Renal pelvis (tissue), 4 donors: ENCODE data around the gene PICK1. TPM values are rescaled to one million over a fixed set of nuclear protein-coding genes. Genes with fewer than 3 reads are reported as not detected.
"Not testable (repeated sequence)": the region's sequence is repeated elsewhere in the genome, so short reads cannot be mapped to it uniquely, and the experiment has no call there.

ENCODE experiments used
- DNase-seq: peaks from one replicate; pipeline ENCODE4 v3.0.0-alpha.2; 2013
- polyA plus RNA-seq, 3 donors: library from polyadenylated mRNA; unstranded; fragments of 120-200 nt; gene quantifications; one replicate each; pipeline ENCODE4 v1.2.1, GENCODE V29; 2013; ENCODE audit not compliant: insufficient read length in 3 of 3

The PICK1 gene
- polyA plus RNA-seq, 3 donors, result 34.8 to 43.7 (median 41.9) TPM

- no peak for DNase-seq
Measured at GRCh38 chr22:38028344-38029130, 28.7 kb upstream of the PICK1 start.

DNA sequence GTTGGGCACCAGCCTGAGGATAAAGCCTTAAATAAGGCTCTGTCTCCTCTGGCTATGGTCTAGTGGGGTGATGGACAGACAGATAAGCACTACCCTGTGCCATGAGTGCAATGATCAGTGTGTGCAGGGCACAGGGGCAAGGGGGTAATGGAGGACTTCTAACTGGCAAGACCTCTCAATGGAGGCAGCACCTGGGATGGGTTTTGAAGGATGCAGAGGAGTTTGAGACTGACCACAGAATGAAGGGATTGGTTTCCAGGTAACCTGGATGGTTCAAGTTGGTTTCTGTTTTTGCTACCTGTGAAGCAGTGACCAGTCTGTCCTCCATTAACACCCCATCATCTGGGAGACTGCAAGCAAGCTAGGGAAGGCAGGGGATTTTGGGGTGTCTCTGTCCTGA, 27.8 kb upstream of the PICK1 start:
- DNase-seq, result no peak

DNA sequence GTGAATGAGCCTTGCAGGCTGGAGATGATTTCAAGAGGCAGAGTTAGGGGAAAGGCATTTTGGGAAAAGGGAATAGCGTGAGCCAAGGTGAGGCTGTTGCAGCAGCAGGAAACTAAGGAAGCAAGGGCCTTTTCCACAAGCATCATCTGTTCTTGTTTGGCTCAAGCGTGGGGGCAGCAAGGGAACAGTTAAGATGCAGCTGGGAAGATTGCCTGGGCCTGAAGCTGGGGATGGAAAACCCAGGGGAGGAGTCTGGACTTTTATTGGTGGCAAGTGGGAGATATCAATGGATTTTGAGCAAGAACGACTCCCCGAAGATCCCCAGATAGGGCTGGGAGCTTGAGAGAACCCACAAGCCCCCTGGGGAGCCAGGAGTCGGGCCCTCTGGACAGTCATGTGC, 27.3 kb upstream of the PICK1 start:
- DNase-seq, result no peak

DNA sequence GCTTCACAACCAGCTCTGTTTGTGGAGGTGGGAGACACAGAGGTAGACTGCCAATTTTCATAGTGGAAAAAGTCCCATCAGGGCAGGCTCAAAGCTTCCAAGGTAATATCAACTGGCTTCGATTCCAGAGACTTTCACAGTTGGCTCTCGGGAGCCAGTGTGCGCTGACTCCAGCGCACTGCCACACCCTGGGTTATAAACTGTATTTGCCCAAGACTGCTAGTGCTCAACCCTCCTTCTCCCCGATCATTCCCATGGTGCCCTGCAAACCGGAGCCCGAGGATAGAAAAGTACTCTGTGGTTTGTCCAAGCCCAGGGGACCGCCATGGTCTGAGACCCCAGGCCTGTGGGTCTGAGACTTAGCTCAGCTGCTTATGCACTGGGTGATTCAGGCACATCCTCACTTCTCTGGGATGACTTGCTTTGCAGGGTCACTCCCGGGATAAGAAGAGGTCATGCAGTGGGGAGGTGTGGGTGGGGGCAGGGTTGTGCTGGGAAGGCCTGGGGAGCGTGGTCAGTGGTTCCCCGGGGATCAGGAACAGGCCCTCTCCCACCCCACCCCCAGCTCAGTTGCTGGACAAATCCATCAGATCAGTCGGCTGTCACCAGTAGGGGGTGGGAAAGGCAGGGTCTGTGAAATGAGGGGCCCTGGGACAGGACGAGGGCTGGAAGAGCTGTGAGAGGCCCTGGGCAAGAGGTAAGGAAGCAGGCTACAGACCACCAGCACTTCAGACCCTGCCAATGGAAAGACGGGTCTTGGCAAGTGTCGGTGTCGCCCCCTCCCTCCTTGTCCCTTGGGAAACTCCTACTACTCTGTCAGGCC, 26.7 kb upstream of the PICK1 start:
- DNase-seq, result no peak

GRCh38 chr22:38031491-38031890, 25.7 kb upstream of the PICK1 start:
- DNase-seq, result no peak

DNA sequence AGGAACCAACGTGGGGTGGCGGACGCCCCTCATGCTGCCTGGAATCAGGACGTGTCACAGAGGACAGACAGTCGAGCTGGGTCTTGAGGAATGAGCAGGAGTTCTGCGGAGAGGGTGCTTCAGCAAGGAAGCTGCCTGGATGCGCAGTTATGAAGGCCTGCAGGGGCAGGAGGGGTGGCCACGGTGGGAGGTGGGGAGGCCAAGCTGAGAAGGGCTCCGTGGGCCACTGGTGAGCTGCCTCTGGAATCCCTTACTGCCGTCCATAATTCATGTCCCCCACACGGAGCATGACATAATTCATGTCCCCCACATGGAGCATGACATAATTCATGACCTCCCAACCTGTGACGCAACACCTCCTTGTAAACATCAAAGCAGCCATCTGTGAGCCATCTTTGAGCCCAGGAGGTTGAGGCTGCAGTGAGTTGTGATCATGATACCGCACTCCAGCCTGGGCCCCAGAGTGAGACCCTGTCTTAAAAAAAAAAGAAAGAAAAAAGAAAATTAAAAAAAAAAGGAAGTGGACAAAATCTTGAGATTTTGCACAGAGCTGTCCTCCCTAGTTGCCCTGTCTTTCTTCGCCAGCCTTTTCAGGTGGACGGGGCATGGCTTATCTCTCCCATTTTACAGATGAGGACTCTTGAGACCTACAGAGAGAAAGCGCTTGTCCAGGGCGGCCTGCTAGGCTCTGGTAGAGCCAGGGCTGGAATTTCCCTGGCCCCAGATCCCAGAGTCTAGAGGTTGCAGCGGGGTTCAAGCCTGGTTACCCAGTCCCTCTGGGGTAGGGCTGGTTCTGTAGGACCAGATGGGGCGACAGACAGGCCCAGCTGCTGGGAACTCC, 24.3 kb upstream of the PICK1 start:
- no peak for DNase-seq

DNA sequence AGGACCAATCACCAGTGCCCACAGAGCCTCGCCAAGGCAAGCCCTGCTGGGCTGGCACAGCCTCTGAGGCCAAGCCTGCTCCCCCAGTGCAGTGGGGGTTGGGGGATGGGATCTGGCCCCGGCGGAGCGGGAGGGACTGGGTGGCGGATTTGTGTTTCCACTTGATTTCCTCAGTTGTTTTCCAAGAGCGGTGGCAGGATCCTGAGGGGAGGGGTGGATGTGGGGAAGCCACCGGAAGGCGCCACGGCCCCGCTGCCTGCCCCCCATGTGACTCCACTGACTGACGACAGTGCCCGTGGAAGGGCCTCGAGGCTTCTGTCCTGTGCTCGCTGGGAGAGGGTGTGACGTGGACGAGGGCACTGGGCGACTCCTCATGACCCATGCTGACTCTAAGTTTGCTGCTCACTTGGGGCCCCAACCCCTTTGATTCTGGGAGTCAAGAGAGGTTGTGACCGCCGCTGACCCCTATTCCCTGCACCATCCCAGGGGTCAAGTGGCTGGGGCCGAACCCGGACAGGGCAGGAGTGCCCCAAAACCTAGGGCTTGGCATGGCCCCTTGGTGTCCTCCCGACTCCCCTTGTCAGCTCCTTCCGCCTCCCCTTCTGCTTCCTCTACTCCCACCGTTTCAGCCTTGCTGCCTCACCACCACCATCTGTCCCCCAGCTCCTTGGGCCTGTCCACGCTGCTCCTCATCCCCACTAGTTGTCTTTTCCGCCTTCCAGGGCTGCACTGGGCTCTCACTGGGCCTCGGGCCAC, 23.5 kb upstream of the PICK1 start:
- no peak for DNase-seq

DNA sequence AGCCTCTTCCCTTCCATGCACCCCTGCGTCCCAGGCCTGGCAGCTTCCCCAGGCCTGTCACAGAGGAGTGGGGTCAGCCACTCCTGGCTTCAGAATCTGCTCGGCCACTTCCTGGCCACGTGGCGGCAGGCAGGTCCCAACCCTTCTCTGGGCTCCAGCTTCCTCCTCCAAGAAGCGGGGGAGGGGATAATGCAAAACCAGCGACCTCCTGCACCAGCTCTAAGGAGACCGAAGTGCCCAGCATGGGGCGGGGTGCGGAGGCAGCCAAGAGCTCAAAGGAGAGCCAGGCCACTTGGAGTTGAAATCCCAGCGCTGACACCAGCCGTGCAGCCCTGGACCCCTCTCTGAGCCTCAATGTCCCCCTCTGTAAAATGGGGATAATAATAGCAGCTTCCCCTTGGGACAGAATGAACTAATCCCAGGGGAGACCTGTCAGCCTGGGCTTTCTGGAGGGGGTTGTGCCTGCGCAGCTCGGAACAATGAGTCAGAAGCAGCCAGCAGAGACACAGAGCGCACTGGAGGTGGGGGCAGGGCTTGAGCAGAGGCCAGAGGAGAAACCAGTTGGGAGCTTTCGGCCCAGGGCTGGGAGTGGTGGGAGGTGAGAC, 22.8 kb upstream of the PICK1 start:
- peak; percentile 55 for DNase-seq

- no peak for DNase-seq
Measured at GRCh38 chr22:38034884-38035529, 22.2 kb upstream of the PICK1 start.

DNA sequence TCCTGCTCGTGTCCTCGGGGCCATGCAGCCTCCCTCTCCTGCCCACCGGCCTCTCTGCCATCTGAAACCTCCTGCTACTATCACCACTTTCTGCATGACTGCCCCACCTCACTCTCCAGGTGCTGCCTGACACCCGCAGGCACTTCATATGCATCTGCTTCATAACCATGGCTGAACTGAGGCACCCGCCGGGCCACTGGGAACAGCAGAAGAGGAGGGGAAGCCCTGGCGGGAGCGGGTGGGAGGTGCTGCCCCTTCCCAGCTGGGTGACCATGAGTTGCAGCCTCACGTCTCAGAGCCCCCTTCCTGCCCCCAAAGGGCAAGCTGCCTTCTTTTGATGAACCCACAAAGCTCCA, 21.7 kb upstream of the PICK1 start:
- DNase-seq, result no peak

GRCh38 chr22:38036392-38037062, 20.7 kb upstream of the PICK1 start:
- no peak for DNase-seq

- not testable (repeated sequence) for DNase-seq
Measured at GRCh38 chr22:38037367-38038150, 19.6 kb upstream of the PICK1 start.

DNA sequence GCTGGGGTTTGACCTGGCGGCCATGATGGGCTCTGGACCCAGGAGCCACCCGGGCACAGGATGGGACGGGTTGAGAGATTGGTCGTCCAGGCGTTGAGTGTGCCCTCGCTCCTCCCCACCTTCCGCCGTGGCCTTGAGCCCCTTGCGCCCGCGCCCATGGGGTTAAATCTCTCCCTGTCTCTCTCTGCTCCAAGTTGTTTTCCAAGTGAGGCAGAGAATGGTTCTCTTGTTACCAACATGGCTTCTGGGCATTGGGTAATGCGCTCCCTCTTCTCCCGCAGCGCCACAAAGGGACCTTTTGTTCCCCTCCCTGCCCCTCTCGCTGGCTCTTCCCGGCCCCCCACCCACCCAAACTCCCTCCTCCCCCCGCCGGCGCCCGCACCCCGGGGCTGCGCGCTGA, 18.8 kb upstream of the PICK1 start:
- no peak for DNase-seq

GRCh38 chr22:38038890-38039812, 18.1 kb upstream of the PICK1 start:
- no peak for DNase-seq

GRCh38 chr22:38040953-38041759, 16.0 kb upstream of the PICK1 start:
- no peak for DNase-seq

DNA sequence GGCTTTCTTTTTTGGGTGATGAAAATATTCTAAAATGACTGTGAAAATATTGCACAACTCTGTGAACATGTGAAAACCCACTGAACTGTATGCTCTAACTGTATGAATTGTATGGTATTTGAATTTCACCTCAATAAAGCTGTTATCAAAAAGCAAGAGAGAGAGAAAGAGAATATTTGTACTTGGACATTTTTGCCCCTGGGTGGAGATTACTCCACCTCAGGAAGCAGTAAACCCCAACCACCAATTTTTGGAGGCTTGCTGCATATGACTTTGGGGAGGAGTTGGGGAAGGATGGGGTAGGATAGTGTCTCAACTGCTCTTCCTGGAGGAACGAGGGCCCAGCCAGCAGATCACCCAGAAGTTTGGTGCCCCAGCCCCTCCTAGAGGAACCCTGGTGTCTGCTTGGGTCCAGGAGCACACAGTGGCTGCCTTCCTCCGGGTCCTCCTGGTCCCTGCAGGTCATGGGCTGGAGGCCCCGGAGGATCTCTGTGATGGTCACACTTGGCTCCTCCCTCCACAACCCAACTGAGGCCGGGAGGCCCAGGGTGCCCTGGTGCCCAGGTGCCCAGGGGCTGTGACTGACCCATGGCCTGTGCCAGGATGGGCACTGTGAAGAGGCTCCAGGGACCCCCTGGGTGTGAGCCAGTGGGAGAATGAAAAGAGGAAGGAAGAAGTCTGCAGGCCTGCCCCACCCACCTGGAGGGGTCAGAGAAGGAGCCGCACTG, 15.3 kb upstream of the PICK1 start:
- DNase-seq, result no peak

- DNase-seq, result no peak
Measured at GRCh38 chr22:38042488-38042790, 14.8 kb upstream of the PICK1 start.
